ENCODE data around the gene LRFN3. TPM values are rescaled to one million over a fixed set of nuclear protein-coding genes. Genes with fewer than 3 reads are reported as not detected.

Gene LRFN3
- total RNA-seq, 1 donor: 2.4 TPM

DNA sequence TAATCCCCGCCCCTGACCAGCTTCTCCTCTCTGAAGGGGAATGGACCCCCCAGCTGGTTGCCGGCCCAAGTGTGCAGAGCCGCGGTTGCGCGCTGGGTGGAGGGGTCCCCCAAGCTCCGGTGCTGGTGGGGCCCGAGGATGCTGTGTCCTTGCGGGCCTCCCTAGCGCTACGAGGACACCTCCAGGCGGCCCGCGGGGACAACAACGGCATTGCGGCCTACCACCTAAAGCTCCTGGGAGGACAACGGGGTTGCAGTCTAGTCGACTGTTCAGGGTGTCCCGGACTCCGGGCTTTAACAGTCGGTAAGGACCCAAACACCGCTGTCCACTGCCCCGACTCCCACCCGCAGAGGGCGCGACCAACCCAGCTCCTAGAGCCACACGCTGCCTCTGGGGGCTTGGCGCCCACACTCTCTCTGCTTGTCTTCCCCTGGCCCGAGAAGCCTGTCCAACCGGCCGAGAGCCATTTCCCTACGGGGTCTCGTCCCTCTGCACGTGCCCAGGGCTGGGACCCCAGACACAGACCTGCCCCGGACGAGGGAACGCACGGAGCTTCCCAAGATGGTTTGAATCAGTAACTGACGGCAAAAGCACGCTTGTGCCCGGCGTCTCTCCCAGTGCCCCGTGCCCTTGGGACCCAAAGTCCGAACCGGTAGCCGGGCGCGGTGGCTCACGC, 57.9 kb downstream of the LRFN3 start:
- peak in 2 of 3 donors; percentile 28 to 35 for DNase-seq (ENCODE audit: low read depth in 2 of 3, low spot score in 2 of 3)

Small RNAs within 50 kb of the gene (small RNA-seq; reads per million reads assigned to genes)
- not detected for gene AF038458.1

Other genes starting within 250 kb of the LRFN3 start
- gene ZBTB32, start 231.8 kb upstream of the LRFN3 start, total RNA-seq: under 0.01 TPM
- 28.8 TPM for gene KMT2B, start 218.4 kb upstream of the LRFN3 start, total RNA-seq
- gene IGFLR1, start 193.9 kb upstream of the LRFN3 start, total RNA-seq: 18.9 TPM
- gene U2AF1L4, start 191.0 kb upstream of the LRFN3 start, total RNA-seq: 12.1 TPM
- 14.3 TPM for gene PSENEN, start 190.7 kb upstream of the LRFN3 start, total RNA-seq
- gene LIN37, start 187.8 kb upstream of the LRFN3 start, total RNA-seq: 11.6 TPM
- gene HSPB6, start 179.3 kb upstream of the LRFN3 start, total RNA-seq: 0.27 TPM
- 13.5 TPM for gene PROSER3, start 178.2 kb upstream of the LRFN3 start, total RNA-seq
- 37.2 TPM for gene ARHGAP33, start 160.8 kb upstream of the LRFN3 start, total RNA-seq
- not detected for gene PRODH2, start 123.5 kb upstream of the LRFN3 start, total RNA-seq
- not detected for gene NPHS1, start 83.9 kb upstream of the LRFN3 start, total RNA-seq
- not detected for gene KIRREL2, start 79.5 kb upstream of the LRFN3 start, total RNA-seq
- not detected for gene APLP1, start 67.8 kb upstream of the LRFN3 start, total RNA-seq
- gene NFKBID, start 35.8 kb upstream of the LRFN3 start, total RNA-seq: 50.1 TPM
- 63.3 TPM for gene HCST, start 33.8 kb upstream of the LRFN3 start, total RNA-seq
- gene TYROBP, start 28.1 kb upstream of the LRFN3 start, total RNA-seq: 25.0 TPM
- 34.7 TPM for gene SDHAF1, start 58.8 kb downstream of the LRFN3 start, total RNA-seq
- gene SYNE4, start 72.4 kb downstream of the LRFN3 start, total RNA-seq: under 0.01 TPM
- 13.7 TPM for gene ALKBH6, start 77.8 kb downstream of the LRFN3 start, total RNA-seq
- 13.7 TPM for gene CLIP3, start 96.5 kb downstream of the LRFN3 start, total RNA-seq
- 8.3 TPM for gene THAP8, start 117.9 kb downstream of the LRFN3 start, total RNA-seq
- 5.9 TPM for gene WDR62, start 118.5 kb downstream of the LRFN3 start, total RNA-seq
- not detected for gene OVOL3, start 174.8 kb downstream of the LRFN3 start, total RNA-seq
- 47.4 TPM for gene POLR2I, start 178.5 kb downstream of the LRFN3 start, total RNA-seq
- 198 TPM for gene TBCB, start 179.1 kb downstream of the LRFN3 start, total RNA-seq
- gene CAPNS1, start 203.7 kb downstream of the LRFN3 start, total RNA-seq: 573 TPM
- gene COX7A1, start 216.1 kb downstream of the LRFN3 start, total RNA-seq: not detected

All from hematopoietic multipotent progenitor cell (in vitro differentiated cells).